Heart left ventricle (tissue), 13 donors: ENCODE data around the gene SLC12A4.

Experiments
- CTCF ChIP-seq, 12 donors: fragments of 200-600 bp; sonication (generic) in 4 of 12; IDR thresholded peaks; one replicate each; pipeline versions ENCODE4 v1.5.0 to v1.8.0; 2018 to 2022; ENCODE audit warnings: antibody characterized with exemption in 12 of 12, mild to moderate bottlenecking in 5 of 12
- POLR2A ChIP-seq, 2 donors: fragments of 450-650 bp; IDR thresholded peaks; one replicate each; pipeline ENCODE4 v1.6.1; 2017; ENCODE audit warnings: antibody characterized with exemption in 2 of 2, mild to moderate bottlenecking in 2 of 2, moderate library complexity in 2 of 2
- donor health status: ischemic (EF 13 %, LVEDD 7.1; RV severe dilation, severe dysfunction).
- donor health status: DM: no; HTN: yes; CAD: no.
- donor health status: DM: no; HTN: no; CAD: no.
- donor health status: ischemic (EF 25% LVEDD 6.9; RV normal size, moderate dysfunction).
- donor health status: ischemic (EF 25% LVEDD 5.7; RV mildly dilated, moderate dysfunction).
- donor health status: ischemic (EF 35%, LVEDD 5.7; RV mildly dilated, moderate dysfunction).
- donor health status: nonischemic (EF 11% LVEDD 7.7; RV severe dilation, severe dysfunction).
- donor health status: DM: yes; HTN: yes; CAD: no.
- donor health status: PGD.
- donor health status: ischemic (EF 29% LVEDD 5.4; RV normal size, mild dysfunction).
- donor health status: nonischemic (EF 23%, LVEDD 6.1; RV moderate dilation, normal function).

- TF ChIP-seq CTCF (IDR thresholded peaks at IDR 0.05) (no peak), POLR2A (IDR thresholded peaks at IDR 0.05) (no peak)
Measured at GRCh38 chr16:67946128-67946569, 22.3 kb downstream of the SLC12A4 start.
